Endothelial cell of umbilical vein (primary cell): ENCODE measurements around the gene LSM14B. TPM values are rescaled to one million over a fixed set of nuclear protein-coding genes. Genes with fewer than 3 reads are reported as not detected.

Experiments
- BruUV-seq: library from RNA; stranded (reverse); fragments of 400-500 nt; replicated peaks from 2 replicates; lab custom pipeline; 2021; lab: Mats Ljungman, UMichigan
- CTCF ChIA-PET: fragments of 300-600, 350-600 bp; sonication (Branson Sonifier 250); formaldehyde crosslinking; loops from one replicate; lab custom pipeline; 2021; ENCODE audit warnings: antibody characterized with exemption, inconsistent platforms; lab: Charles Lee
- POLR2A ChIA-PET: fragments of 300-600, 350-600 bp; sonication (Branson Sonifier 250); formaldehyde crosslinking; loops from one replicate; lab custom pipeline; 2021; ENCODE audit warnings: antibody characterized with exemption, inconsistent platforms; lab: Charles Lee
- DNase-seq: peaks from one replicate; pipeline ENCODE4 v3.0.0-alpha.2; 2011; ENCODE audit warnings: low read depth, low spot score
- FAIRE-seq: peaks from 2 replicates; lab custom pipeline; 2011; peaks lifted over from hg19 to GRCh38; lab: Jason Lieb, UNC
- H2AFZ ChIP-seq: 2 replicates; pipeline ENCODE4 v1.6.0; 2012; ENCODE audit warnings: low read depth, low read length, control low read depth, inconsistent platforms
- H3K27ac ChIP-seq: 2 replicates; pipeline ENCODE4 v1.5.1; 2011; ENCODE audit warnings: low read depth, mild to moderate bottlenecking, control low read depth, low read length, moderate library complexity; ENCODE audit not compliant: insufficient read depth
- H3K27me3 ChIP-seq, 2 experiments: 2 replicates each; pipeline versions ENCODE4 v1.6.0 to v1.6.1; 2011; ENCODE audit warnings: low read length in 2 of 2, mixed read lengths in 1 of 2; ENCODE audit not compliant: control insufficient read depth in 2 of 2, insufficient read depth in 2 of 2
- H3K36me3 ChIP-seq, 2 experiments: 2 replicates in 1 of 2; 3 replicates in 1 of 2; pipeline ENCODE4 v1.5.1; 2011; ENCODE audit warnings: low read length in 2 of 2, mild to moderate bottlenecking in 1 of 2, moderate library complexity in 1 of 2; ENCODE audit not compliant: control insufficient read depth in 2 of 2, insufficient read depth in 2 of 2; ENCODE audit errors: extremely low read depth in 1 of 2
- H3K4me1 ChIP-seq: 3 replicates; pipeline ENCODE4 v1.5.1; 2011; ENCODE audit warnings: mild to moderate bottlenecking, low read length; ENCODE audit not compliant: control insufficient read depth, insufficient read depth; ENCODE audit errors: extremely low read depth
- H3K4me2 ChIP-seq: 2 replicates; pipeline ENCODE4 v1.6.1; 2011; ENCODE audit warnings: low read length, control low read depth, mixed read lengths; ENCODE audit not compliant: insufficient read depth
- H3K4me3 ChIP-seq, 3 experiments: fragments of 200-600 bp in 1 of 3; sonication (generic), shearing (Covaris generic) in 1 of 3; replicated peaks in 1 of 3; 2 replicates each; pipeline ENCODE4 v1.5.1; 2011 to 2016; ENCODE audit warnings: control low read depth in 3 of 3, low read length in 3 of 3, mild to moderate bottlenecking in 2 of 3, inconsistent platforms in 1 of 3, low read depth in 1 of 3, moderate library complexity in 1 of 3; ENCODE audit not compliant: insufficient read depth in 1 of 3
- H3K79me2 ChIP-seq: 2 replicates; pipeline ENCODE4 v1.6.0; 2012; ENCODE audit warnings: low read length, inconsistent platforms; ENCODE audit not compliant: control insufficient read depth, insufficient read depth
- H3K9ac ChIP-seq: replicated peaks from 2 replicates; pipeline ENCODE3; 2011; ENCODE audit warnings: low read length, control low read depth; ENCODE audit not compliant: insufficient read depth; ENCODE audit errors: extremely low read depth
- H3K9me1 ChIP-seq: replicated peaks from 3 replicates; pipeline ENCODE4 v1.6.0; 2011; ENCODE audit warnings: mild to moderate bottlenecking, low read length; ENCODE audit not compliant: control insufficient read depth, insufficient read depth; ENCODE audit errors: extremely low read depth
- H3K9me3 ChIP-seq: replicated peaks from 2 replicates; pipeline ENCODE4 v1.5.1; 2012; ENCODE audit warnings: low read length, inconsistent platforms; ENCODE audit not compliant: control insufficient read depth, insufficient read depth
- H4K20me1 ChIP-seq: replicated peaks from 2 replicates; pipeline ENCODE3; 2011; ENCODE audit warnings: mild to moderate bottlenecking, low read length; ENCODE audit not compliant: control insufficient read depth, insufficient read depth; ENCODE audit errors: extremely low read depth
- EZH2 ChIP-seq: IDR thresholded peaks from 2 replicates; pipeline ENCODE4 v1.6.1; 2012; ENCODE audit warnings: borderline replicate concordance, low read depth, mild to moderate bottlenecking, moderate library complexity, low read length, inconsistent platforms; ENCODE audit not compliant: severe bottlenecking
- FOS ChIP-seq: IDR thresholded peaks from 2 replicates; pipeline ENCODE4 v1.6.1; 2011; ENCODE audit warnings: mild to moderate bottlenecking, low read length, moderate library complexity, borderline replicate concordance; ENCODE audit not compliant: insufficient read depth
- GATA2 ChIP-seq: IDR thresholded peaks from 2 replicates; pipeline ENCODE4 v1.7.0; 2011; ENCODE audit warnings: low read depth, mild to moderate bottlenecking, moderate library complexity, mixed read lengths, low read length; ENCODE audit not compliant: insufficient read length, insufficient read depth
- JUN ChIP-seq: IDR thresholded peaks from 2 replicates; pipeline ENCODE4 v1.6.1; 2011; ENCODE audit warnings: borderline replicate concordance, low read depth; ENCODE audit not compliant: insufficient read length, insufficient read depth
- MYC ChIP-seq: IDR thresholded peaks from one replicate; pipeline ENCODE4 v1.6.1; 2011; ENCODE audit warnings: mild to moderate bottlenecking, low read depth, low read length
- POLR2A ChIP-seq: IDR thresholded peaks from 2 replicates; pipeline ENCODE4 v1.6.1; 2012; ENCODE audit warnings: low read depth, mild to moderate bottlenecking, control low read depth, low read length
- POLR2AphosphoS5 ChIP-seq: IDR thresholded peaks from 2 replicates; pipeline ENCODE4 v1.6.1; 2012; ENCODE audit warnings: low read depth, mild to moderate bottlenecking, control low read depth, low read length, moderate library complexity; ENCODE audit not compliant: insufficient read depth
- dilution Hi-C: fragments of 300-500 bp; cut with MboI; formaldehyde crosslinking; loops from one replicate; pipeline ENCODE4 v1.15.0; 2019; ENCODE audit warnings: low sequenced_read_pairs; ENCODE audit not compliant: extremely low pct_ligation_motif_present
- intact Hi-C: fragments of 100-400 bp; cut with micrococcal nuclease; formaldehyde crosslinking; loops from one replicate; pipeline ENCODE4 v1.10.0; 2022
- polyA plus RNA-seq, 4 experiments: library from polyadenylated mRNA; depleted of rRNA in 3 of 4; stranded (reverse) in 3 of 4; unstranded in 1 of 4; fragments of >200 nt; gene quantifications; 2 replicates each; pipeline versions ENCODE4 v1.2.1 to v1.2.3, GENCODE V29; 2011 to 2012; ENCODE audit warnings: missing spikeins in 1 of 4
- total RNA-seq: library from RNA; stranded (reverse); gene quantifications from 2 replicates; pipeline ENCODE4 v1.2.3, GENCODE V29; 2021
- TF ChIP-seq, protein P1 (sequence below): IDR thresholded peaks from 2 replicates; pipeline ENCODE4 v1.6.1; 2011; ENCODE audit not compliant: insufficient read depth, insufficient read length
- TF ChIP-seq, protein P2 (sequence below), 2 donors: IDR thresholded peaks; 1 replicate in 1 of 2; 2 replicates in 1 of 2; pipeline ENCODE4 v1.5.1; 2011; ENCODE audit warnings: low read length in 2 of 2, mild to moderate bottlenecking in 2 of 2, moderate library complexity in 2 of 2, control low read depth in 1 of 2, inconsistent platforms in 1 of 2, low read depth in 1 of 2; ENCODE audit not compliant: insufficient read depth in 1 of 2; ENCODE audit errors: extremely low read depth in 1 of 2

Gene LSM14B
- total and polyA plus RNA-seq, 2 donors (not counting 3 experiments of a cell fraction or from before 2014, with no cell fraction given), result 32.5 to 34.0 TPM

DNA sequence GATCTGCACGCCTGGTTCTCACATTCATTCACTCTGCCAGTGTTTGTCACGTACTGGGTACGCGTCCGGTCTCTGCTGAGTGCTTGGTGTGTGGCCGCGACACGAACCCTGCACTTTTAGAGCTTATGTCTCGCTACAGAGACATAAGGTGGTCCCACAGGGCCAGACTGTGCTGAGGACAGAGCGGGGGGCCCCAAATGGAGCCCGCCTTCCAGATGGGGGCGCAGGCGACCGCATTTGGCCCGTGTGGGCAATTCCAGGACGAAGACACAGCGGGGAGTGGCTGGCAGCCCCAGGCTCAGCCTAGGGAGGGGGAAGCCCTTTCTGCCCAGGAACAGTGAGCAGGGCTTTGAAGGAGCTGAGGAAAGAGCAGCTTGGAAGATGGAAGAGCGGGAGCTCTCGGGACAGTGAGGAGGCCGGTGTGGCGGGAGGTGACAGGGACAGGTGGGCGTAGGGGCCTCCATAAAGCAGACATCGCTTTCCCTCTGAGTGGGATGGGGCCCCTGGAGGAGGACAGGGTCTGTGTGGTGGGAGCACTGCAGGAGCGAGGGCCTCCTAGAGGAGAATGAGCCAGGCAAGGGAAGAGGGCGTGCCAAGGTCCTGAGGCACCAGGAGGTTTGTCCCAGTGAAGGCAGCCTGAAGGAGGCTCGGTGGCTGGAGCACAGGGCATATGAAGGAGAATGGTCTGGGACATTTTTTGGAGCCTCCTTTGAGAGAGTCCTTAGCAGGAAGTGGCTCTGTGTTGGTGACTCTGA is 52.8 kb downstream of the LSM14B start:
- no peaks in the 10 kb centered on the region for H3K9me3 ChIP-seq
- no peak overlapping the region for H3K9ac ChIP-seq
- no peaks in the 10 kb centered on the region for H3K4me1 ChIP-seq
- H3K4me3 ChIP-seq, result no peak overlapping the region
- no peak for FAIRE-seq
- no peak overlapping the region for H3K27ac ChIP-seq
- H2AFZ ChIP-seq, result no peak overlapping the region
- H3K79me2 ChIP-seq, result no peaks in the 10 kb centered on the region
- H3K4me2 ChIP-seq, result no peak overlapping the region
- no peak for DNase-seq
- intact Hi-C loops, result no loop called here
- TF ChIP-seq POLR2AphosphoS5, result no peak
- TF ChIP-seq FOS, result no peak
- TF ChIP-seq JUN, result no peak
- TF ChIP-seq MYC, result no peak
- TF ChIP-seq, protein P1, sequence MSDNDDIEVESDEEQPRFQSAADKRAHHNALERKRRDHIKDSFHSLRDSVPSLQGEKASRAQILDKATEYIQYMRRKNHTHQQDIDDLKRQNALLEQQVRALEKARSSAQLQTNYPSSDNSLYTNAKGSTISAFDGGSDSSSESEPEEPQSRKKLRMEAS, result no peak
- TF ChIP-seq, protein P2, sequence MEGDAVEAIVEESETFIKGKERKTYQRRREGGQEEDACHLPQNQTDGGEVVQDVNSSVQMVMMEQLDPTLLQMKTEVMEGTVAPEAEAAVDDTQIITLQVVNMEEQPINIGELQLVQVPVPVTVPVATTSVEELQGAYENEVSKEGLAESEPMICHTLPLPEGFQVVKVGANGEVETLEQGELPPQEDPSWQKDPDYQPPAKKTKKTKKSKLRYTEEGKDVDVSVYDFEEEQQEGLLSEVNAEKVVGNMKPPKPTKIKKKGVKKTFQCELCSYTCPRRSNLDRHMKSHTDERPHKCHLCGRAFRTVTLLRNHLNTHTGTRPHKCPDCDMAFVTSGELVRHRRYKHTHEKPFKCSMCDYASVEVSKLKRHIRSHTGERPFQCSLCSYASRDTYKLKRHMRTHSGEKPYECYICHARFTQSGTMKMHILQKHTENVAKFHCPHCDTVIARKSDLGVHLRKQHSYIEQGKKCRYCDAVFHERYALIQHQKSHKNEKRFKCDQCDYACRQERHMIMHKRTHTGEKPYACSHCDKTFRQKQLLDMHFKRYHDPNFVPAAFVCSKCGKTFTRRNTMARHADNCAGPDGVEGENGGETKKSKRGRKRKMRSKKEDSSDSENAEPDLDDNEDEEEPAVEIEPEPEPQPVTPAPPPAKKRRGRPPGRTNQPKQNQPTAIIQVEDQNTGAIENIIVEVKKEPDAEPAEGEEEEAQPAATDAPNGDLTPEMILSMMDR (IDR thresholded peaks at IDR 0.05; ENCODE audit: extremely low read depth in 1 of 2, insufficient read depth in 1 of 2, low read depth in 1 of 2, low read length in 2 of 2), result no peak
- no peak for TF ChIP-seq GATA2
- no peak for TF ChIP-seq POLR2A
- no peak for TF ChIP-seq EZH2
- CTCF ChIA-PET, result no interaction called here
- no peaks in the 10 kb centered on the region for H3K27me3 ChIP-seq
- dilution Hi-C loops, result no loop called here
- no peaks in the 10 kb centered on the region for H4K20me1 ChIP-seq
- POLR2A ChIA-PET, result interaction anchor here (0.5 kb wide), 1 partner anchor 212 kb away, joined by 3 read pairs; the partner anchor contains the start of gene RPS21
- H3K36me3 ChIP-seq, result peaks cover 2 to 15% of the 10 kb centered on the region in 2 experiments
- no peaks in the 10 kb centered on the region for H3K9me1 ChIP-seq
- BruUV-seq, result no TSS peak
